GM18499 (cell line): Measurements from ENCODE around the gene CARF.

Experiments
- ATAC-seq: cut with Tn5 transposase; IDR thresholded peaks from one replicate; pipeline ENCODE4 v1.9.1; 2021; ENCODE audit warnings: moderate number of reproducible peaks; ENCODE audit not compliant: insufficient read depth, unreplicated experiment

Gene CARF

GRCh38 chr2:203014456-203015199, 102.6 kb downstream of the CARF start, which contains the start of gene NBEAL1:
TSS of gene NBEAL1 (plus strand) at chr2:203014875. CDS start at chr2:203016385, 1,510 bp downstream.
- peak; percentile 94 for ATAC-seq

GRCh38 chr2:203016716-203017115, 104.6 kb downstream of the CARF start:
- ATAC-seq = no peak

- ATAC-seq = no peak
Observed at GRCh38 chr2:203018181-203018580, 106.1 kb downstream of the CARF start.

GRCh38 chr2:203019142-203019541, 107.1 kb downstream of the CARF start:
- ATAC-seq = no peak

GRCh38 chr2:203021991-203022390, 109.9 kb downstream of the CARF start:
- no peak for ATAC-seq

GRCh38 chr2:203022751-203023150, 110.7 kb downstream of the CARF start:
- ATAC-seq = no peak

- ATAC-seq = no peak
Observed at GRCh38 chr2:203025592-203025991, 113.5 kb downstream of the CARF start.

- ATAC-seq = no peak
Observed at GRCh38 chr2:203030545-203030944, 118.5 kb downstream of the CARF start.

GRCh38 chr2:203030991-203031390, 118.9 kb downstream of the CARF start:
- no peak for ATAC-seq

- ATAC-seq = no peak
Observed at GRCh38 chr2:203033395-203033794, 121.3 kb downstream of the CARF start.

- no peak for ATAC-seq
Observed at GRCh38 chr2:203035879-203036470, 123.9 kb downstream of the CARF start.
